ENCODE measurements around the gene OXCT2.

Gene OXCT2

DNA sequence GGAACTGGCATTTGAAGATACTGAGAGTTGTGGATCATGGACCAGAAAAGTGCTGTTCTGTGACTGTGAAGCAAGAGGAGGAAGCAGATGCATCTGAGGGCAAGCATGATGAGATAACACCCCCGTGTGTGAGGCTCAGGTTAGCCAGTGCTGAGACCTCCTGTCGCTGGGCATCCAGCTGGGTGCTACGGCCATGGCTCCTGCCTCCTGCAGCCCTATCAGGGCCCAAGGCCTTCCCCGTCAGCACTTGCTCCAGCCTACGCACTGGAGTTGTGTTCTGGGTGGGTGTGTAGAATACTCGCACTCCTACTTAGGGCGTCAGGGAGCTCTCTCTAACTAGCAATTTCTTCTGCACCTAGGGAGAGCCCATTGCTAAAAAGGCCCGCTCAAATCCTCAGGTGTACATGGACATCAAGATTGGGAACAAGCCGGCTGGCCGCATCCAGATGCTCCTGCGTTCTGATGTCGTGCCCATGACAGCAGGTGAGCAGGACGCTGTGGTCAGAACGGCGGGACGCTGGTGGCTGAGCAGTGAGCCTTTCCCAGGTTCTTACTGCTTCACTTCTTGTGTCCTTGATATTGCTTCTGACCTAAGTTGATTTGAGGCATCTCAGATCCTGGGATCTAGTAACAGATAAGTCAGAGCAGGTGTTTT is 26.0 kb downstream of the OXCT2 start:
- peaks cover 62% of the 10 kb centered on the region for H3K36me3 Mint-ChIP-seq (ENCODE audit: low read depth)
- H3K27me3 Mint-ChIP-seq (ENCODE audit: low read depth), result no peaks in the 10 kb centered on the region
- no peaks in the 10 kb centered on the region for H3K9me3 Mint-ChIP-seq
- H3K27ac Mint-ChIP-seq, result no peak overlapping the region
- H3K4me1 Mint-ChIP-seq, result peaks cover 10% of the 10 kb centered on the region
- no peak overlapping the region for H3K4me3 Mint-ChIP-seq
- TF ChIP-seq, protein P1, sequence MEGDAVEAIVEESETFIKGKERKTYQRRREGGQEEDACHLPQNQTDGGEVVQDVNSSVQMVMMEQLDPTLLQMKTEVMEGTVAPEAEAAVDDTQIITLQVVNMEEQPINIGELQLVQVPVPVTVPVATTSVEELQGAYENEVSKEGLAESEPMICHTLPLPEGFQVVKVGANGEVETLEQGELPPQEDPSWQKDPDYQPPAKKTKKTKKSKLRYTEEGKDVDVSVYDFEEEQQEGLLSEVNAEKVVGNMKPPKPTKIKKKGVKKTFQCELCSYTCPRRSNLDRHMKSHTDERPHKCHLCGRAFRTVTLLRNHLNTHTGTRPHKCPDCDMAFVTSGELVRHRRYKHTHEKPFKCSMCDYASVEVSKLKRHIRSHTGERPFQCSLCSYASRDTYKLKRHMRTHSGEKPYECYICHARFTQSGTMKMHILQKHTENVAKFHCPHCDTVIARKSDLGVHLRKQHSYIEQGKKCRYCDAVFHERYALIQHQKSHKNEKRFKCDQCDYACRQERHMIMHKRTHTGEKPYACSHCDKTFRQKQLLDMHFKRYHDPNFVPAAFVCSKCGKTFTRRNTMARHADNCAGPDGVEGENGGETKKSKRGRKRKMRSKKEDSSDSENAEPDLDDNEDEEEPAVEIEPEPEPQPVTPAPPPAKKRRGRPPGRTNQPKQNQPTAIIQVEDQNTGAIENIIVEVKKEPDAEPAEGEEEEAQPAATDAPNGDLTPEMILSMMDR (IDR thresholded peaks at IDR 0.05; ENCODE audit: unreplicated experiment in 3 of 3), result no peak

DNA sequence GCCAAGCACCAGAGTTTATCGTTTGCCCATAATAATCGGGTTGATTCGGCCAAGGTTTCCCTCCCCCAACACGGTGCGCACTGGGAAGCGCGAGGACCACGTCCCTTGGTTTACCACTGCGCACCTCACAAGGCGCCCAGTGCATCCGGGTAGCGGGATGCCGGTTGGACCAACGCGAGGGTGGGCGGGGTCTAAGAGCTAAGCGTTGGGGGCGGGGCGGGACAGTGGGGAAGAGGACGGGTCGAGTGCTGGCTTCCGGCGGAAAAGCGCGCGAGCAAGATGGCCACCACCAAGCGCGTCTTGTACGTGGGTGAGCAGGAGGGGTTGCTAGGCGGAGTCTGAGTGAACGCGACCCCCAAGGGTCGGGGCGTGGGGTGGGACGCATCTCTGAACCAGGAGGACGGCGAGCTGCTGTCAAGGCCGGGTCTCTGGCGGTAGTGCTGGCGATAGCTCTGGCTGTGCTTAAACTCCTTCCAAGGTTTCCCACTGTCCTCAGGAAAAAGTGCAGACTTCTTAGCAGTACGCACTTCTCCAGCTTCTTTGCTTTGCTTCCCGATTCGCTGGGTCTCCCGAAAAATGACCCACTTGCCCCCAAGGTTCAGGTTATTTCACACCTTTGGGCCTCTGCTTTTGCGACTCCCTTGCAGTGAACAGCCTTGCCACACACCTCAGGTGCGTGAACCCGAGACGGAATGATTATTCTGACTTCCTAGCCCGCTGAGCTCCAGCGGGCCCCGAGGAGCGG is 32.4 kb downstream of the OXCT2 start, which contains the start of gene PPIE:
Gene PPIE, plus strand, starts transcription at position 261 of the 745 bp plus-strand sequence. Its CDS starts 19 bp downstream, at position 280.
- Mint-ChIP-seq H3K4me3 (peak within 1 kb of the TSS; percentile 94 to 99 (median 97)), H3K9me3 (no peaks in the 10 kb centered on the region), H3K36me3 (ENCODE audit: low read depth) (peaks cover 20% of the 10 kb centered on the region), H3K4me1 (peaks cover 27% of the 10 kb centered on the region), H3K27ac (peak within 1 kb of the TSS; percentile 89 to 97 (median 97)), H3K27me3 (ENCODE audit: low read depth) (peaks cover 38% of the 10 kb centered on the region)
- TF ChIP-seq, protein P1 (IDR thresholded peaks at IDR 0.05; ENCODE audit: unreplicated experiment in 3 of 3), result no peak

DNA sequence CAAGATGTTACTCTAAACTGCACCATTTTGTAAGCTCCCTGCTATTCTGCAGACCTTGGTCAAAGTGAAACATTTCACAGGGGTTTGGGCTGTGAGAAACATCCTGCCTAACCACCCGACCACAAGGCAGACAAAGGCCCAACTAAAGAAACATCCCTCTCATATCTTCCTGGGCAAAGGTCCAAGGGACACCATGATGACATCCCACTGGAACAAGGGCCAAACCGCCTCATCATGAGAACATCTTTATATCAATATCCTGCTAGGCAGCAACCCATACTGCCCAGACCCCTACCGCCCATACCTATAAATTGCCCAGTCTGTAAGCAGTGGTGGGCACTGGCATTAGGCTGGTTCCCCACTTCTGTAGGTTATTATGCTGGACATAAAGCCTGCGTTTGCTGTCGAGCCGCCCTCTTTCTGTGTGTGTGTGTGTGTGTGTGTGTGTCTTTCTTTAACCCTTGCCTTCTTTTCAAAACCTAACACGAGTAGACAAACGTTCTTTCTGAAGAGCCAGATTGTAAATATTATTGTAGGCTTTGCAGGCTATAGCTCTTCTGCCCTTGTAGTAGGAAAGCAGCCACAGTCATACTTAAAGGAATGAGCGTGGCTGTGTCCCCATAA is 33.5 kb downstream of the OXCT2 start:
- Mint-ChIP-seq H3K4me3 (peak overlapping the region; percentile 28 to 94 (median 78)), H3K9me3 (no peaks in the 10 kb centered on the region), H3K27ac (peak overlapping the region in 2 of 3 experiments; percentile 46 to 73), H3K27me3 (ENCODE audit: low read depth) (peaks cover 49% of the 10 kb centered on the region), H3K36me3 (ENCODE audit: low read depth) (peaks cover 16% of the 10 kb centered on the region), H3K4me1 (peaks cover 27% of the 10 kb centered on the region)
- TF ChIP-seq, protein P1 (IDR thresholded peaks at IDR 0.05; ENCODE audit: unreplicated experiment in 3 of 3), result no peak

DNA sequence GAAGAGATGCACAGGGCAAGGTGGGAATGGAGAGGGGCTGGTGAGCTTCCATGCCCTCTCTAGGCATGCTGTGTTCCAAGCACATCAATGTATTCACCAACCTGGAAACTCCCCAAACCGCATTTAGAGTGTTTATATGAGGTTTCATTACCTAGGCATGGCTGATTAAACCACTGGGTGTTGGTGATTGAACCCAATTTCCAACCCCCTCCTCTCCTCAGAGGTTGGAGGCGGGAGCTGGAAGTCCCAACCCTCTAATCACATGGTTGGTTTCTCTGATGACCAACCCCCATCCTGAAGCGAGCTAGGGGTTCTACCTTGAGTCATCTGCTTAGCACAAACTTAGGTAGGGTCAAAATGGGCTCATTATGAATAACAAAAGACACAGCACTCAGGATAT is 35.4 kb downstream of the OXCT2 start:
- Mint-ChIP-seq H3K4me3 (peak overlapping the region in 1 of 3 experiments; percentile 15), H3K4me1 (peaks cover 20% of the 10 kb centered on the region), H3K9me3 (no peaks in the 10 kb centered on the region), H3K27ac (no peak overlapping the region), H3K27me3 (ENCODE audit: low read depth) (peaks cover 59% of the 10 kb centered on the region), H3K36me3 (ENCODE audit: low read depth) (peaks cover 6% of the 10 kb centered on the region)
- TF ChIP-seq, protein P1 (IDR thresholded peaks at IDR 0.05; ENCODE audit: unreplicated experiment in 3 of 3), result no peak

DNA sequence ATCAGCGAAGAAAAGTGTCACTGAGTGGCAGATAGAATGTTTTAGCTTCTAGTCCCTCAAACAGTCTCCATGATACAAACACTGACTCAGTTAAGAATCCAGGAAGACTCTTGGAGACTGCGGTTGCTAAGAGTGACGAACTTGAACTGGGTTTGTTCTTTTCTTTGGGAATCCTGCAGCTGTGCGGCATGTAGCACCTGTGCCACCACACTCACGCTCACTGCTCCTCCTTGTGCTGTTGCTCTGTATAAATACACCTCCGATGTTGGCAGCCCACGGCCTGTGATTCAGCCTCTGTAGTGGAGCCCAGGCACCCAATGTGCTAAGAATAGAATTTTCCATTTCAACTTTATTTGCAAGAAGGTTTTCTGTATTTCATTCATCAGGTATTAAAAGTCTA is 38.0 kb downstream of the OXCT2 start:
- Mint-ChIP-seq H3K36me3 (ENCODE audit: low read depth) (no peaks in the 10 kb centered on the region), H3K4me3 (no peak overlapping the region), H3K27me3 (ENCODE audit: low read depth) (peaks cover 81% of the 10 kb centered on the region), H3K4me1 (no peaks in the 10 kb centered on the region), H3K9me3 (peaks cover 3% of the 10 kb centered on the region), H3K27ac (no peak overlapping the region)
- TF ChIP-seq, protein P1 (IDR thresholded peaks at IDR 0.05; ENCODE audit: unreplicated experiment in 3 of 3), result no peak
